HG02610 (cell line): ENCODE measurements around the gene DGKG.
A peak's percentile ranks its signal among the peaks of the same experiment; 100 is the strongest.

Source experiments
- ATAC-seq: cut with Tn5 transposase; IDR thresholded peaks from one replicate; pipeline ENCODE4 v1.9.1; 2021; ENCODE audit warnings: mild to moderate bottlenecking, moderate library complexity; ENCODE audit not compliant: unreplicated experiment

Gene DGKG

GRCh38 chr3:186216900-186217819 is 144.9 kb downstream of the DGKG start:
- ATAC-seq = no peak

DNA sequence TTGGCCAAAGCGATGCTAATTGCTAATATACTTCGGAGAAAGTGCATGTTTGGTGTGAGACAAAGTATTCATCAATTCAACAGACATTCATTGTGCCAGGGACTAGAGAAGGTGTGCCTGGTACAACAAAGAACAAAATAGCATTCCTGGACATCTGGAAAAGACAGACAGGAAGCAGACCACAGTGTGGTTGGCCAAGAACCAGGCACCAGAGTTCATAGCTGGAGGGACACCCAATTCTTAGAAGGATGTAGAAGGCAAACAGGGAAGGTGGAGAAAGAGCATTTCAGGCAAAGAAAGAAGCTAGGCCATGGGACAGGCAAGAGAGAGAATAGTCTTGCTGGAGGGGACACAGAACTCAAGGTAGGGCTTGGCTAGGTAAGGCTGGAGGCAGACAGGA is 147.4 kb downstream of the DGKG start:
- ATAC-seq = no peak

DNA sequence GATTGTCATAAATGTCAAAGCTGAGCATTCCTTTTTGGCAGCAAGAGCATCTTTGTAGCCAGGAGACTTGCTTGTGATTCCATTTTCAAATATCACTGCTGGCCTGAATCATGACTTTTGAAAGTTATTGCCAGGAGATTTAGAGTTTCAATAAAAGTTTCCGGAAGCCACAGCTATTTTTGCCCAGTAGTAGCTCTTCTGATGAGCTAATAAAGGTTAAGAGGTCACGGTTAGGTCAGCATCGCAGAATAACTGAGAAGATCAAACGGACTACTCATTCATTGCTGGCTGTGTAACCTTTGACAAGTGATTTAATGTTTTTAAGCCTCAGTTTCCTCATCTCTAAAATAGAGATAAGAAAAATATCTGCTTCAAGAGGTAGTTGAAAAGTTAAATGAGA is 148.1 kb downstream of the DGKG start:
- ATAC-seq = no peak

DNA sequence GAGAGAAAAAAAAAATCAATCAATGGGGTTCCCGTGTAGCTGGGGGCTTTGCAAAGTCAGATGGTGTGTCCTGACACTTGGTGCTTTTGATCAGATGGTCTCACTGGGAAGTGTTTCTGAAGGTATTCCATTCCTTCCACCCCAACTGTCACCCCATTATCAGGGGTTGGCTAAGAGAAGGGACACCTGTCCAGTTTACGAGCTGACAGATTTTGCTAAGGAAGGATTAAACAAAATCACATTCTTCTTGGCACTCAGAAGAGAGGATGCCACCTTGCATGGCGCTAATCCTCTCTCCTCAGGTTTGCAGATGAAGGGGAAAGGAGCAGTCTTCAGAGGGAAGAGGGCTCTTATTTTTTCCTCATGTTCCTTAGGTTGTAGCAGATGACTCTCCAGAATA is 149.4 kb downstream of the DGKG start:
- ATAC-seq = no peak

GRCh38 chr3:186210852-186211500 is 151.1 kb downstream of the DGKG start:
- no peak for ATAC-seq

GRCh38 chr3:186209810-186210752 is 152.0 kb downstream of the DGKG start:
- peak; percentile 48 for ATAC-seq

- ATAC-seq = no peak
Measured at GRCh38 chr3:186208296-186208989, 153.6 kb downstream of the DGKG start.

DNA sequence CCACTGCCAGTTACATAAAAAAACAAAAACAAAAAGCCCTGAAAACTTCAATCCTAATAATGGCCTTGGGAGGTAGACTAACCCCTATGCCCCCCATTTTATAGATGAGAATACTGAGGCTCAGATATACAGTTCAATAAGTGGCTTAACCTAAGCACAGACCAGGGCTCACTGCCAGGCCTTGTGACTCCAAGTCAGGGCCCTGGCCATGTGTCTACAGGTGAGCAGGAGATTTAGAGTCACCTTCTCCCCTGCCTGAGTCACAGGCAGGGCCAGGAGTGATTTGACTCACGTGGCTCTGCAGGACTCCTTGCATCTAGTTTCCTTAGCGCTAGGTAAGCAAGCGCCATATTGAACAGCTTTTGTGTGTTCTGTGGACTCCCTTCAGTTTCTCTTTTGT is 154.5 kb downstream of the DGKG start:
- no peak for ATAC-seq

DNA sequence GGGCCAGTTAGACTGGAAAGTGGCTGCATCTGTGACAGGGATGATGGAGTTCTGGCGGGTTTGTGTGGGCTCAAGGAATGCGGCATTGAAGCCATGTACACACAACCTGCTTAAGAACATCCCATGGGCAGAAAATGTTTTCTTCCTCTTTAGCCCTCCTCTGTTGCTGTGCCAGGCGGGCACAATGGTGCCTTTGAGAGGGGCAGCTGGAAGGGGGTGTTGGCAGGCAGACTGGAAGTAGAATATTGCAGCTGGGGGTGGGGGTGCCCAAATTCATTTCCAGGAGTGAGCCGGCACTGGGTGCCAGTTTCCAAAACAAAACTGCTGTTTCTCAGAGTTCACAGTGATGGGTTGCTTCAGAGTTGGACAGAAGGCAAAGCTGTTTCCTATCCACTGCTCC is 161.3 kb downstream of the DGKG start:
- ATAC-seq = no peak

DNA sequence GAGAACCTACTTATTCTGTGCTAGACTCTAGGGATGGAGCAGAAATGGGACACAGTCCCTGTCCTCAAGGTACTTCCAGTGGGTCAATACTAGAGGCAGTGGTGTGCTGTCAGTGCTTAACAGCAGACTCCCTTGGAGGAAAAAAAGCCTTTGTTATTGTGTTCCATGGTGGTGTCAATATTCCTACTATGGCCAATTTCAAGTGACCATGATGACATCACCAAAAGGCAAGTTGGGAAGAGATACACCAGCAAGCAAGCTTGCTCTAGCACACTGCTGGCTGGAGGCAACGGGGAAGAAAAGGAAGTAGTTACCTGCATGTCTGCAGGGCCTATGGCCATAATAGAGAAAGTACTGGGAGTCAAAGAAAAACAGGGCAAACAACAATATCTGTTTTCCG is 163.6 kb downstream of the DGKG start:
- no peak for ATAC-seq

DNA sequence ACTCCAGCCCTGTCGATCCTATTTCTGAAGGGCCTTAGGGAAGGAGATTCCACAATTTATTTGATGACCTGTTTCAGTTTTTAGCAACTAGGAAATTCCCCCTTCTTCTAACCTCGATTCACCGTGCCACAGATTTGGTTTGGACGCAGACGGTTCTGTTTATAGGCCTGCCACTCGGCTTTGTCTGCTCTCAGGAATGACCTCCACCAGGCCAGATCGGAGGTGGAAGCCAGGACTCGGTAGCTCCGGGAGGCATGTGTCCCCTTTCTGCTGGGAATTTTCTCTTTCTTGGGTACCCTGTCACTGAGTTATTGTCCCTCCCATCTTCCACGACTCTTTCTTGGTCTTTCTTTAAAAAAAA is 167.6 kb downstream of the DGKG start:
- no peak for ATAC-seq

DNA sequence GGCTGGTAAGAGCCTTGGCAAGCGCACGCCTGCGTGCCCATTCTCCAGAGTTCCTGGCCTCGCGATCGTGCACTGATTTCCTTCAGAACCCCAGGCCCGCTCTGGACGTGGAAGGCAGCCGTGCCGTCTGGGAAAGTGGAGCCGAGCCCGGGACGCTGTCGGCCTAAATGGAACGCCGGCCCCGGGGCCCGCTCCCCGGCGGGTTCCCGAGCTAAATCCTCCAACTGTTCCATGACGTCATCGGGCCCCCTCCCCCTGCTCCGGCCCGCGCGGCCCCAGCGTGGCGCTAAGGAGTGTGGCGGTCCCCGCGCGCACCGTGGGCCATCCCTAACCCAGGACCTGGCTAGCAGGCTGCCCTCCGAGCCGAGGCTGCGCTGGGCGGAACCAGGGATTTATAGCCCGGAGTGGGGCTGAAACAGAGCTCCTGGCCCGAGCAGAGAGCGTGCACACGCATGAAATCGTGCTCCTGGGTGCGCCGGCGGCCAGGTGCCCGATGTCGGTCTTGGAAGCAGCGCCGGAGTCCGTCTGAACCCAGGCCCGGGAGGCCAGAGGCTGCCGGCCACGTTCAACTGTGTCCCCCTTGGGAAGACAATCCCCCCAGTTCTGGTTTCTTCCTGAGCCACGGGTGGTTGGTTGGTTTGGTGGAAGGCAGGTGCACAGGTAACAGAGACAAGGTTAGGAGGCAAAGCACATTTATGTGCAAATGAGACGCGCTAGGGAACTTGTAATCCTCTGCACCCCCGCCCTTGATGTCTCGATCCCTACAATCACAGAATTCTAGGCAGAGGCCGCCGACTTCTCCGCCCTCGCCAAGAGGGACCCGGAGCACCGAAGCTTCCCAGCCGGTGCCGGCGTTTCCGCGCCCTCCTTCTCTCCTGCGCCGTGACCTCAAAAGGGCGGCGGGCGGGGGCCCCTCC is 168.2 kb downstream of the DGKG start:
- no peak for ATAC-seq

GRCh38 chr3:186192823-186193222 is 169.2 kb downstream of the DGKG start:
- ATAC-seq = no peak

DNA sequence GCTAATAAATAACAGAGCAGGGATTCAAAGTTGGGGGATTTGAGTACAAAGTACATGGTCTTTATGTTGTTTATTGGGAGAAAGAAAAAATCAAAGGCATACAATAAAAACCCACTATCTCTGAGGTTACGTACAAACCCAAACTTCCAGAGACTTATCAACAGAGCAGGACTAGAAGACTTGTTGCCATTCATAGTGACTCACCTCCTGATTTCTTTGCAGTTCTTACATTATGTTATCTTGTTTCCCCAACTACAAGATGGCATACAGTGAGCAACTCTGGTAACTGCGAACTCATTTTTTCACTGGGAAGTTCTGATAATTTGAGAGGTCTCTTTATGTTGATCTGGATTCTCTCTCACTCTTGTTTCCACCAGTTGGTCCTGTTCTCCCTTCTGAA is 172.5 kb downstream of the DGKG start:
- no peak for ATAC-seq

DNA sequence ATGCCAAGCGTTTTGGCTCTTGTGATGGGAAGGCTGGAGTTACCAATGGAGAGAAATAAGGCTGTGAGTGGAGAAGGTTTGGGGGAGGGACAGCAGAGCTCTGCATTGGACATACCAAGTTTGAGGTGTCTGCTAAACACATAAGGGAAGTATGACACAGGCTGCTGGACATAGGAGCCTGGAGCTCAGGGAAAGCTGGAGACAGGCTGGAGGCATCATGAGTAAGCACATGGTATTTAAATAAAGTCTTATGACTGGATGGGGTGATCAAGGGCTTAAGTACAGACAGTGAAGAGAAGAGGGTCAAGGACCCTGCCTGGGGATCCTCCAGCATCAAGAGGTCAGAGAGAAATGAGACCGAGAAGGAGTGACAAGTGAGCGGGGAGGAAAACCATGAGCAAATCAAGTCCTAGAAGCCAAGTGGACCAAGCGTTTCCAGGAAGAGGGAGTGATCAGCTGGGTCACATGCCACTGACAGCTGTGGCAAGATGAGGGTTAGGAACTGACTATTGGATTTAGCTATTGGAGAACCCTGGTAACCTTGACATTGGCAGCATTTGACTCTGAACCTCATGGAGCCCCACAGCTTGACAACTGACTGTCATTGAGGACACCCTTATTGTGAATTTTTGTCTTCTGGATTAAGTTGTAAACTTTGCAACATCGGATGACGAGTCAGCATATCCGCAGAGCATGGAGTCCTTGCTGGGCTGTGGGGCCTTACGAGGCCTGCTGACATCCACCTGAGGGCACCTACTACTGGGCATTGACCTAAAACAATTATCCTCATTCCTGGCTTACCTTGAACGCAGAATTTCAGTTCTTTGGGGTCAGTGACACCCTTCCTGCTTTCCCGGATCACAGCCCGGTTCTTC is 174.4 kb downstream of the DGKG start:
- ATAC-seq = no peak

GRCh38 chr3:186185194-186185787 is 176.7 kb downstream of the DGKG start:
- peak; percentile 64 for ATAC-seq

GRCh38 chr3:186184021-186184420 is 178.0 kb downstream of the DGKG start:
- ATAC-seq = no peak

- ATAC-seq = no peak
Measured at GRCh38 chr3:186182850-186183249, 179.2 kb downstream of the DGKG start.
